ENCODE measurements around the gene STAT5A. TPM values are rescaled to one million over a fixed set of nuclear protein-coding genes. Genes with fewer than 3 reads are reported as not detected.
"Not testable (repeated sequence)": the region's sequence is repeated elsewhere in the genome, so short reads cannot be mapped to it uniquely, and the experiment has no call there.

STAT5A gene
- total RNA-seq, 1 donor from 2014 or later: 0.77 TPM

DNA sequence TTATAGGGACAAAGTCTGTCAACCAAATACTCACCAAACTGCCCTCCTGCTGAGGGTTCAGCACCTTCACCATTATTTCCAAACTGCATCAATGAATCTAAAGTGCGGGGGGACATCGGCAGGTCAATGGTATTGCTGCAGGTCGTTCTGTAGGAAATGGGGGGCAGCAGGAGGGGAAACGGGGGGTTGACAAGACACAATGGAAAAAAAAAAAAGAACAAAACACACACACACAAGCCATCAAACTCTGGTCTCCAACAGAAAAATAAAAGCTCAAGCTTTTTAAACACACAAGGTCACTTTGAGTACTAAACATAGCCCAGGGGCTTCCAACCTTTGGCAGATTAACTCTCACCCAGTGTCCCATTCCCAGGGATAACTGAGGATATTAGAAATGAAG is 28.5 kb downstream of the STAT5A start:
- Histone ChIP-seq H3K9me3 (ENCODE audit: insufficient read depth, low read depth, low read length) (no peaks in the 10 kb centered on the region), H3K4me2 (ENCODE audit: low read length) (no peak overlapping the region), H3K4me3 (ENCODE audit: insufficient read depth, low read depth, low read length) (no peak overlapping the region), H3K27me3 (ENCODE audit: insufficient read depth, low read length) (no peaks in the 10 kb centered on the region), H3K4me1 (ENCODE audit: insufficient read depth, low read length) (peaks cover 15% of the 10 kb centered on the region), H3K79me2 (ENCODE audit: insufficient read depth, low read length) (no peaks in the 10 kb centered on the region), H3K9ac (ENCODE audit: low read length) (no peak overlapping the region), H3K36me3 (ENCODE audit: insufficient read depth, low read length) (peaks cover 21% of the 10 kb centered on the region), H2AFZ (ENCODE audit: low read depth, low read length) (no peak overlapping the region), H3K27ac (ENCODE audit: low read depth, low read length) (no peak overlapping the region), H4K20me1 (ENCODE audit: insufficient read depth, low read length) (peaks cover 13% of the 10 kb centered on the region)
- FAIRE-seq (no peak), DNase-seq (ENCODE audit: low read depth) (no peak)
- Mint-ChIP-seq H3K36me3 (ENCODE audit: low read depth, unreplicated experiment) (peaks cover 14% of the 10 kb centered on the region), H3K27me3 (ENCODE audit: low read depth, unreplicated experiment) (no peaks in the 10 kb centered on the region), H3K27ac (ENCODE audit: unreplicated experiment) (no peak overlapping the region), H3K4me1 (ENCODE audit: low read depth, unreplicated experiment) (peaks cover 11% of the 10 kb centered on the region), H3K9me3 (ENCODE audit: unreplicated experiment) (no peaks in the 10 kb centered on the region), H3K4me3 (ENCODE audit: unreplicated experiment) (no peak overlapping the region)
- TF ChIP-seq EZH2 (IDR thresholded peaks at IDR 0.05; ENCODE audit: insufficient read depth, low read length): no peak
- no peak for TF ChIP-seq CTCF (IDR thresholded peaks at IDR 0.05; ENCODE audit: insufficient read depth, low read depth, low read length)

- Mint-ChIP-seq H3K36me3 (ENCODE audit: low read depth, unreplicated experiment) (peaks cover 15% of the 10 kb centered on the region), H3K27ac (ENCODE audit: unreplicated experiment) (no peak overlapping the region), H3K4me1 (ENCODE audit: low read depth, unreplicated experiment) (peaks cover 9% of the 10 kb centered on the region), H3K9me3 (ENCODE audit: unreplicated experiment) (no peaks in the 10 kb centered on the region), H3K4me3 (ENCODE audit: unreplicated experiment) (no peak overlapping the region), H3K27me3 (ENCODE audit: low read depth, unreplicated experiment) (no peaks in the 10 kb centered on the region)
- peaks cover 27% of the 10 kb centered on the region for H3K36me3 ChIP-seq (ENCODE audit: insufficient read depth, low read length)
- H3K9ac ChIP-seq (ENCODE audit: low read length): no peak overlapping the region
- H3K79me2 ChIP-seq (ENCODE audit: insufficient read depth, low read length): no peaks in the 10 kb centered on the region
- peaks cover 10% of the 10 kb centered on the region for H3K4me1 ChIP-seq (ENCODE audit: insufficient read depth, low read length)
- no peak for FAIRE-seq
- H3K9me3 ChIP-seq (ENCODE audit: insufficient read depth, low read depth, low read length): no peaks in the 10 kb centered on the region
- H3K4me3 ChIP-seq (ENCODE audit: insufficient read depth, low read depth, low read length): no peak overlapping the region
- TF ChIP-seq EZH2 (IDR thresholded peaks at IDR 0.05; ENCODE audit: insufficient read depth, low read length) (no peak), CTCF (IDR thresholded peaks at IDR 0.05; ENCODE audit: insufficient read depth, low read depth, low read length) (no peak)
- no peak overlapping the region for H2AFZ ChIP-seq (ENCODE audit: low read depth, low read length)
- no peak overlapping the region for H3K4me2 ChIP-seq (ENCODE audit: low read length)
- H4K20me1 ChIP-seq (ENCODE audit: insufficient read depth, low read length): peaks cover 12% of the 10 kb centered on the region
- H3K27me3 ChIP-seq (ENCODE audit: insufficient read depth, low read length): no peaks in the 10 kb centered on the region
- no peak overlapping the region for H3K27ac ChIP-seq (ENCODE audit: low read depth, low read length)
- DNase-seq (ENCODE audit: low read depth): no peak
Observed at GRCh38 chr17:42317266-42317845, 29.1 kb downstream of the STAT5A start.

DNA sequence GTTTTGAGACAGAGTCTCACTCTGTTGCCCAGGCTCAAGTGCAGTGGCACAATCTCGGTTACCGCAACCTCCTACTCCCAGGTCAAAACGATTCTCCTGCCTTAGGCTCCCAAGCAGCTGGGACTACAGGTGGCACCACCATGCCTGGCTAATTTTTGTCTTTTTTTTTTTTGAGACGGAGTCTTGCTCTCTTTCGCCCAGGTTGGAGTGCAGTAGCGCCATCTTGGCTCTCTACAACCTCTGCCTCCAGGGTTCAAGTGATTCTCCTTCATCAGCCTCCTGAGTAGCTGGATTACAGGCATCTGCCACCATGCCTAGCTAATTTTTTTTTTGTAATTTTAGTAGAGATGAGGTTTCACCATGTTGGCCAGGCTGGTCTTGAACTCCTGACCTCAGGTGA is 29.7 kb downstream of the STAT5A start:
- H3K9ac ChIP-seq (ENCODE audit: low read length); H3K4me3 Mint-ChIP-seq (ENCODE audit: unreplicated experiment); FAIRE-seq; H3K27me3 ChIP-seq (ENCODE audit: insufficient read depth, low read length); H3K4me2 ChIP-seq (ENCODE audit: low read length); H3K27me3 Mint-ChIP-seq (ENCODE audit: low read depth, unreplicated experiment); H2AFZ ChIP-seq (ENCODE audit: low read depth, low read length); H3K4me1 Mint-ChIP-seq (ENCODE audit: low read depth, unreplicated experiment); H3K27ac ChIP-seq (ENCODE audit: low read depth, low read length); H3K4me1 ChIP-seq (ENCODE audit: insufficient read depth, low read length); H3K4me3 ChIP-seq (ENCODE audit: insufficient read depth, low read depth, low read length); H3K9me3 Mint-ChIP-seq (ENCODE audit: unreplicated experiment); H3K79me2 ChIP-seq (ENCODE audit: insufficient read depth, low read length); DNase-seq (ENCODE audit: low read depth); H3K27ac Mint-ChIP-seq (ENCODE audit: unreplicated experiment); H3K9me3 ChIP-seq (ENCODE audit: insufficient read depth, low read depth, low read length): not testable (repeated sequence)
- Histone ChIP-seq H4K20me1 (ENCODE audit: insufficient read depth, low read length) (peaks cover 15% of the 10 kb centered on the region), H3K36me3 (ENCODE audit: insufficient read depth, low read length) (peaks cover 28% of the 10 kb centered on the region)
- H3K36me3 Mint-ChIP-seq (ENCODE audit: low read depth, unreplicated experiment): peaks cover 15% of the 10 kb centered on the region

All from astrocyte (in vitro differentiated cells and primary cell).